Aorta (tissue), 5 donors: ENCODE measurements around the gene ATAD5. TPM values are rescaled to one million over a fixed set of nuclear protein-coding genes. Genes with fewer than 3 reads are reported as not detected.

Experiments used
- ATAC-seq: fragments of 200-7000 bp; cut with Tn5 transposase; one replicate; pipeline ENCODE4 v1.9.1; 2022; ENCODE audit warnings: moderate library complexity; ENCODE audit not compliant: low FRiP score
- DNase-seq, 2 donors: peaks; one replicate each; pipeline ENCODE4 v3.0.0-alpha.2; 2020
- H3K27ac ChIP-seq, 2 donors: one replicate each; pipeline ENCODE4 v1.5.1; 2013; ENCODE audit warnings: low read length in 2 of 2, mild to moderate bottlenecking in 2 of 2, moderate library complexity in 2 of 2, control low read depth in 1 of 2, inconsistent platforms in 1 of 2, low read depth in 1 of 2
- H3K27me3 ChIP-seq, 2 donors: one replicate each; pipeline ENCODE4 v1.6.1; 2013; ENCODE audit warnings: control low read depth in 1 of 2, low read length in 1 of 2, mild to moderate bottlenecking in 1 of 2, moderate library complexity in 1 of 2; ENCODE audit not compliant: insufficient read depth in 2 of 2, control insufficient read depth in 1 of 2
- H3K36me3 ChIP-seq, 2 donors: one replicate each; pipeline ENCODE4 v1.6.1; 2013; ENCODE audit warnings: control low read depth in 1 of 2, low read length in 1 of 2, mild to moderate bottlenecking in 1 of 2; ENCODE audit not compliant: insufficient read depth in 2 of 2, control insufficient read depth in 1 of 2
- H3K4me1 ChIP-seq, 2 donors: one replicate each; pipeline ENCODE4 v1.6.1; 2013; ENCODE audit warnings: low read length in 2 of 2, control low read depth in 1 of 2, mild to moderate bottlenecking in 1 of 2, moderate library complexity in 1 of 2; ENCODE audit not compliant: insufficient read depth in 2 of 2, control insufficient read depth in 1 of 2
- H3K4me3 ChIP-seq, 2 donors: one replicate each; pipeline ENCODE4 v1.5.1; 2013; ENCODE audit warnings: low read length in 2 of 2, control low read depth in 1 of 2, mild to moderate bottlenecking in 1 of 2
- H3K9me3 ChIP-seq: one replicate; pipeline ENCODE4 v1.6.1; 2013; ENCODE audit warnings: mild to moderate bottlenecking, low read length; ENCODE audit not compliant: control insufficient read depth
- WGBS, 2 donors: extraction: QIAGEN DNeasy Blood & Tissue Kit; methylation state at CpG; one replicate each; pipeline ENCODE4 v1.1.7; 2013; 5-methylcytosine and 5-hydroxymethylcytosine counted together
- intact Hi-C, 2 donors: fragments of 100-400 bp; cut with DNase I; formaldehyde crosslinking; loops; one replicate each; pipeline versions ENCODE4 v1.14.2 to v1.15.0; 2022
- polyA plus RNA-seq, 2 donors: library from polyadenylated mRNA; stranded (reverse); fragments of 200-250 nt; gene quantifications; one replicate each; pipeline ENCODE4 v1.2.3, GENCODE V29; 2013
- total RNA-seq, 2 donors: library from RNA; stranded (reverse); fragmentation: NEBNext Ultra II Directional; extraction: Animal tissue kit (Norgen Biotek cat#: 25700); gene quantifications; one replicate each; pipeline ENCODE4 v1.2.1, GENCODE V29; 2021
- donor health status: healthy with polysubstance abuse.
- donor health status: Bipolar disorder and iron deficiency.
- donor health status: DM: no; HTN: no; CAD: no.
- donor health status: DM: no; HTN: no; CAD: no.
- donor health status: DM: yes; HTN: yes; CAD: no.

The ATAD5 gene
- total and polyA plus RNA-seq, 4 donors = 0.28 to 1.6 (median 1.2) TPM; not detected in 1

DNA sequence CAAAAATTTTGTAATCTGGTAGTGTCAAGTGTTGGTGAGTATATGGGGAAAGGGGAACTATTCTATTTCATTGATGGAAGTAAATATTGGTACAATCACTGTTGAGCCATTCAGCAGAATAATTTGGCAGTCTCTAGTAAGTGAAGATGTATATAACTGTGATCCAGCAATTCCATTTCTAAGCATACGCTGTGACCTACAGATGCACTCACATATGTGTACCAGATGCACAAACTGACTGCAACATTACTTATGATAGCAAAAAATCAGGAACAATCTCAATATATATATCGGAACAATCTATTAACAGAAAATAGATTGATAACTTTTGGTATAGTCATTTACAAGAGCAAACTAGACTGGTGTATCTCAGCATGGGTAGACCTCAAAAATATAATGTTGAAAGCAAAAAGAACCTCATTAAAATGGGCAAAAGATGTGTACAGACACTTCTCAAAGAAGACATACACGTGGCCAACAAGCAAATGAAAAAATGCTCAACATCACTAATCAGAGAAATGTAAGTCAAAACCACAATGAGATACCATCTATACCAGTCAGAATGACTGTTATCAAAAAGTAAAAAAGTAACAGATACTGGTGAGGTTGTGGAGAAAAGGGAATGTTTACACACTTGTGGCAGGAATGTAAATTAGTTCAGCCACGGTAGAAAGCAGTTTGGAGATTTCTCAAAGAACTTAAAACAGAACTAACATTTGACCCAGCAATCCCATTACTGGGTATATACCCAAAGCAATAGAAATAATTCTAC lies 110.7 kb downstream of the ATAD5 start:
- intact Hi-C loops = no loop called here
- Histone ChIP-seq H3K4me1 (no peaks in the 10 kb centered on the region), H3K27me3 (no peaks in the 10 kb centered on the region), H3K27ac (no peak overlapping the region), H3K4me3 (no peak overlapping the region), H3K9me3 (no peaks in the 10 kb centered on the region), H3K36me3 (no peaks in the 10 kb centered on the region)
- 51 to 57% methylated on average over 4 of the region's 4 CpGs for WGBS, 2 donors
- no peak for ATAC-seq
- DNase-seq = no peak

Other genes with a start within 250 kb of the ATAD5 start
- gene CRLF3, start 7.3 kb upstream of the ATAD5 start, total RNA-seq = 10 to 100 TPM; 11.3 to 19.0 TPM
- 1 to 10 TPM; 4.3 to 6.5 TPM for gene CRLF3, start 7.3 kb upstream of the ATAD5 start, polyA plus RNA-seq
- gene TEFM, start 74.3 kb downstream of the ATAD5 start, total RNA-seq = 10 to 100 TPM; 11.9 to 15.8 TPM
- 10 to 100 TPM; 11.4 to 13.2 TPM for gene TEFM, start 74.3 kb downstream of the ATAD5 start, polyA plus RNA-seq
- gene ADAP2, start 90.0 kb downstream of the ATAD5 start, total RNA-seq = 10 to 100 TPM; 21.9 to 44.6 TPM
- gene ADAP2, start 90.0 kb downstream of the ATAD5 start, polyA plus RNA-seq = 10 to 100 TPM in 1 of 2 donors, 1 to 10 TPM in 1; 3.8 to 11.6 TPM
- gene RNF135, start 139.1 kb downstream of the ATAD5 start, total RNA-seq = 10 to 100 TPM; 18.8 to 32.4 TPM
- gene RNF135, start 139.1 kb downstream of the ATAD5 start, polyA plus RNA-seq = 10 to 100 TPM; 16.6 to 16.8 TPM